H1 (cell line): ENCODE data around the gene CNNM3.

ENCODE experiments used
- CEBPB ChIP-seq: IDR thresholded peaks from 2 replicates; pipeline ENCODE4 v1.6.1; 2012; ENCODE audit warnings: low read depth, low read length
- CHD7 ChIP-seq: fragments of 300-600 bp; sonication (generic); IDR thresholded peaks from 2 replicates; pipeline ENCODE4 v1.7.1; 2012; ENCODE audit warnings: low read length, moderate library complexity, mild to moderate bottlenecking, inconsistent platforms; ENCODE audit not compliant: insufficient replicate concordance
- EP300 ChIP-seq, 2 experiments: IDR thresholded peaks; 1 replicate in 1 of 2; 2 replicates in 1 of 2; pipeline ENCODE4 v1.6.1; 2011 to 2012; ENCODE audit warnings: low read depth in 2 of 2, low read length in 2 of 2, mild to moderate bottlenecking in 2 of 2, borderline replicate concordance in 1 of 2, inconsistent platforms in 1 of 2, moderate library complexity in 1 of 2
- GABPA ChIP-seq: IDR thresholded peaks from 2 replicates; pipeline ENCODE4 v1.6.1; 2011; ENCODE audit warnings: mild to moderate bottlenecking, low read length, moderate library complexity, borderline replicate concordance; ENCODE audit not compliant: insufficient read depth
- POLR2AphosphoS5 ChIP-seq: IDR thresholded peaks from 2 replicates; pipeline ENCODE4 v1.6.1; 2011; ENCODE audit warnings: low read depth, low read length
- RAD21 ChIP-seq, 2 experiments: IDR thresholded peaks in 1 of 2; conservative IDR thresholded peaks in 1 of 2; 2 replicates each; pipeline ENCODE4 v1.6.1; 2011; ENCODE audit warnings: low read depth in 2 of 2, low read length in 2 of 2, improper control_type of control experiment in 1 of 2, inconsistent platforms in 1 of 2, mild to moderate bottlenecking in 1 of 2, moderate library complexity in 1 of 2
- YY1 ChIP-seq: IDR thresholded peaks from 2 replicates; pipeline ENCODE4 v1.6.1; 2011; ENCODE audit warnings: low read depth, mild to moderate bottlenecking, low read length
- TF ChIP-seq, protein P1 (sequence below), 3 experiments: IDR thresholded peaks; 1 replicate in 2 of 3; 2 replicates in 1 of 3; pipeline versions ENCODE4 v1.5.1 to v1.6.1; 2011; ENCODE audit warnings: low read length in 3 of 3, mild to moderate bottlenecking in 3 of 3, inconsistent platforms in 2 of 3, low read depth in 1 of 3, moderate library complexity in 1 of 3; ENCODE audit not compliant: insufficient read depth in 1 of 3; ENCODE audit errors: control extremely low read depth in 1 of 3
- TF ChIP-seq, protein P2 (sequence below): IDR thresholded peaks from 2 replicates; pipeline ENCODE4 v1.6.1; 2012; ENCODE audit warnings: inconsistent platforms
- TF ChIP-seq, protein P3 (sequence below): IDR thresholded peaks from 2 replicates; pipeline ENCODE4 v1.6.1; 2011; ENCODE audit warnings: low read length, improper control_type of control experiment

GRCh38 chr2:96768083-96768561 lies 47.9 kb upstream of the CNNM3 start:
- TF ChIP-seq GABPA (no peak), CHD7 (no peak), EP300 (IDR thresholded peaks at IDR 0.05; ENCODE audit: borderline replicate concordance in 1 of 2, low read depth in 2 of 2, low read length in 2 of 2) (no peak), RAD21 (IDR thresholded peaks at IDR 0.05 in 1 of 2, conservative IDR thresholded peaks at IDR 0.05 in 1 of 2; ENCODE audit: low read depth in 2 of 2, low read length in 2 of 2) (no peak), POLR2AphosphoS5 (no peak), YY1 (no peak), CEBPB (no peak)
- TF ChIP-seq, protein P1, sequence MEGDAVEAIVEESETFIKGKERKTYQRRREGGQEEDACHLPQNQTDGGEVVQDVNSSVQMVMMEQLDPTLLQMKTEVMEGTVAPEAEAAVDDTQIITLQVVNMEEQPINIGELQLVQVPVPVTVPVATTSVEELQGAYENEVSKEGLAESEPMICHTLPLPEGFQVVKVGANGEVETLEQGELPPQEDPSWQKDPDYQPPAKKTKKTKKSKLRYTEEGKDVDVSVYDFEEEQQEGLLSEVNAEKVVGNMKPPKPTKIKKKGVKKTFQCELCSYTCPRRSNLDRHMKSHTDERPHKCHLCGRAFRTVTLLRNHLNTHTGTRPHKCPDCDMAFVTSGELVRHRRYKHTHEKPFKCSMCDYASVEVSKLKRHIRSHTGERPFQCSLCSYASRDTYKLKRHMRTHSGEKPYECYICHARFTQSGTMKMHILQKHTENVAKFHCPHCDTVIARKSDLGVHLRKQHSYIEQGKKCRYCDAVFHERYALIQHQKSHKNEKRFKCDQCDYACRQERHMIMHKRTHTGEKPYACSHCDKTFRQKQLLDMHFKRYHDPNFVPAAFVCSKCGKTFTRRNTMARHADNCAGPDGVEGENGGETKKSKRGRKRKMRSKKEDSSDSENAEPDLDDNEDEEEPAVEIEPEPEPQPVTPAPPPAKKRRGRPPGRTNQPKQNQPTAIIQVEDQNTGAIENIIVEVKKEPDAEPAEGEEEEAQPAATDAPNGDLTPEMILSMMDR (IDR thresholded peaks at IDR 0.05; ENCODE audit: control extremely low read depth in 1 of 3, insufficient read depth in 1 of 3, low read depth in 1 of 3, low read length in 3 of 3) = no peak
- TF ChIP-seq, protein P2, sequence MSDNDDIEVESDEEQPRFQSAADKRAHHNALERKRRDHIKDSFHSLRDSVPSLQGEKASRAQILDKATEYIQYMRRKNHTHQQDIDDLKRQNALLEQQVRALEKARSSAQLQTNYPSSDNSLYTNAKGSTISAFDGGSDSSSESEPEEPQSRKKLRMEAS = no peak
- TF ChIP-seq, protein P3, sequence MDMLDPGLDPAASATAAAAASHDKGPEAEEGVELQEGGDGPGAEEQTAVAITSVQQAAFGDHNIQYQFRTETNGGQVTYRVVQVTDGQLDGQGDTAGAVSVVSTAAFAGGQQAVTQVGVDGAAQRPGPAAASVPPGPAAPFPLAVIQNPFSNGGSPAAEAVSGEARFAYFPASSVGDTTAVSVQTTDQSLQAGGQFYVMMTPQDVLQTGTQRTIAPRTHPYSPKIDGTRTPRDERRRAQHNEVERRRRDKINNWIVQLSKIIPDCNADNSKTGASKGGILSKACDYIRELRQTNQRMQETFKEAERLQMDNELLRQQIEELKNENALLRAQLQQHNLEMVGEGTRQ = no peak
